ENCODE data around the gene WNT6.

GRCh38 chr2:218859556-218859987 lies at the start of gene WNT6:
- no peak for TF ChIP-seq CTCF (IDR thresholded peaks at IDR 0.05 in 4 of 5, conservative IDR thresholded peaks at IDR 0.05 in 1 of 5)
- no peak for TF ChIP-seq POLR2A (IDR thresholded peaks at IDR 0.05)

Data from gastrocnemius medialis (tissue), 4 donors.